Stimulated activated CD4-positive, alpha-beta T cell treated with anti-CD3 and anti-CD28 coated beads, Interleukin-1b, Interleukin-23, amount 100 ng/mL, for 1 hour (primary cell): ENCODE measurements around the gene VWC2L.

Experiments used
- DNase-seq, 2 donors: peaks; one replicate each; pipeline ENCODE4 v3.0.0-alpha.2; 2020; ENCODE audit warnings: low read depth in 2 of 2

The VWC2L gene

DNA sequence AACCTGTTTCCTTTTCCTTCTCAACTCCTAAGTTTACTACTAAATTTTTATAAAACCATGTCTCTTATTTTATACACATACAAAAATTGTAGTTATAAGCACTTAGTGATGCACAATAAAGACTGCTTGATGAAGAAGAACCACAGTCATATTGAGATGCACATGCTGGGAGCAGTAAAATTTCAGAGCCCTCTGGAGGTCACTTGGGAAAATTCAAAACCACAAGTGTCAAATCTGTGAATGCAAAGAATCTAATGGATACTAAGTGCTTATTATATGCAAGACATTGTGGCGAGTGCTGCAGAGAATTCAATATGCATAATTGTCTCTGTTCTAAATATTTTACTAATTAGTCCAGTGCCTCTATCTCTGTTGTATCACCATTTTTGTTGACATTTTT is 180.5 kb downstream of the VWC2L start:
- no peak for DNase-seq

DNA sequence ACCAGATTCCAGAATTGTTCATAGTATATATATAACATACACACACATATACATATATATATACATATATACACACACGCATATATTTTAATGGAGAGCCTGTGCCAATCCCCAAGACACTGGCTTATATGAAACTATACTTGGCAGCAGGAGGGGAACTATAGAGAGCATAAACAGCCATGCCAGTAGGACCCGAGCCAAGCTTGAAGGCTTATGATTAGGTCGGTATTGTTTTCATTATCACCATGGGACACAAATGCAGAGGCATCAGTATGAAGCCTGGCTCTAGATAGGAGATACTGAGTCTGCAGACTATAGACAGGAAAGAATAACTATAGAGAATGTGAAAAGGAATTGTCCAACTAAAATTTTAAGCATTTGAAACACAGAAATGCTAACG is 181.2 kb downstream of the VWC2L start:
- DNase-seq = no peak

DNA sequence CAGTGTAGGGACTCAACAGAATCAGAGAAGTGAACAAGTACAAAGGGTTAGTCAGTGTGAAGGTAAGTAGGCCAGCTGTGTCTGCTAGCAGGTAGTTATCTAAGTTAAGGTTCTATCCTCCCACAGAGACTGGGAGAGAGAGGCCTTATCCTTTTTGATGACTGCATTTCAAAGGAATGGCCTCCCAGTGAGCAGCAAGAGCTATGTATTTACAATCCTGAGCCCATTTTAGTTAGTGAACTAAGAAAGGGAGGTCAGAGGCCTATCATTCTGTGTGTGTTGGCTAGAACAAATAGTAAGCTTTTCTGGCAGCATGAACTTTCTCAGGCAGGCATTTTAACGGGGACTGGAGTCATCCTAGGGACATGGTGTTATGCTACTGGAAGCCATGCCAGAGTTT is 182.9 kb downstream of the VWC2L start:
- no peak for DNase-seq

DNA sequence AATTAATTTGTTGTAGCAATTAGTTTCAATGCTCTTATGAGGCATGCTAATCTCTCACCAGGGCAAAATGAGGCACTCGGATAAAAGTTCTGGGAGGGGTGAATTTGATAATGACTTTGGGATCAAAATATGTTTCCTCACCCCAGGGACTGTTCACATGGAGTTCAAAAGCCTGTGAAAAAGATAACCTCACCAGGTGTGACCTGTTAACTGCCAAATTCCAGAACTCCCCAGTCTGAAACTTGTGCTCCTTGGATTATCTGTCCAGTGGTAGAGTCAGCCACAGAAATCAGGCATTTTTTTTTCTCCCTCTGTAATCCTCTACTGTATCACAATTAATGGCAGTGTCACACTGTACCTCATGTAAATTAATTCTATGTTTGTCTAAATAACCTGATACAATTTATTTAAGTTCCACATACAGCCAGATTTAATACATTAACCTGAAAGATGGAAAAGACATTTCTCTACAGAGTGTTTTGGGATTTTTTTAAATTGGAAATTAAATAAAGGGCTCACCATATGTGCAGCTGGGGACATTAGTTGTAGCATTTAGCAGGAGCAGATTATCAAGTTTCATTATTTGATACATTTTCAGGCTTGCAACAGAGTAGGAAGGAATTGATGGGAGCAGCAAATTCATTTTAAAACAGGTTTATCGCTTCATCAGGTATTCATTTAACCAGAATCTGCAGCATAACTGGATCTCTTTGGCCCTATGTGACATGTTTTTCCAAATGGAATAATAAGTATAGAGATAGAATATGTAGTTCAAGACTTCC is 191.2 kb downstream of the VWC2L start:
- DNase-seq = no peak

DNA sequence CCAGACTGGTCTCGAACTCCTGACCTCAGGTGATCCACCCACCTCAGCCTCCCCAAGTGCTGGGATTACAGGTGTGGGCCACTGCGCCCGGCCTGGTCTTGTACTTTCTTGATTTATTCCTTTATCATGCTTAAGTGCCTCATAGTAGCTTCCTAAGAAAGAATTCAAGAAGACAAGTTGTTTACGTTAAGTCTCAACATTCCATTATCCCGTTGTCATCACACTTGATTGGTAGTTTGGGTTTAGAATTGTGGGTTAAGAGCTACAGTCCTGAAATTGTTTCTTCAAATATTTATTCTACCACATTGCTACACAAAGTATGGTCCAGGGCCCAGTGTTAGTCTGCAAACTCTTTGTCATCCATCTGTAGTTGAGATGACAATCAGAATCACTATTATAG is 194.0 kb downstream of the VWC2L start:
- DNase-seq = no peak

DNA sequence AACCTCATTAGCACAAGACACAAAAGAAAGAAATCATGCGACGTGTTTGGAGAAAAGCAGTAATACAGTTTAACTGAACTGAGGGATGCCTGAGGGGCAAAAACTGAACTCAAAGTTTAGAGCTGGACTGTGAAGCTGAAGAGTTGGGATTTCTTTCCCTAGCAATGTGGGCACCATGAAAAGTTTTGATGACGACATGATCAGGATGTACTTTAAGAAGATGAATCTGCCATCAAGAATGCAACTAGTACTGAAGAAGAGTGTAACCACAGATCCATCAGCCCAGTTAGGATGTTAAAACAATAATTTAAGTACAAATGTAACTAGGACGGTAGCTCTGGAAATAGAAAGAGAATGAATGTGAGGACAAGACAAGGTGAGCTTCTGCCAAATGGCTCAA is 196.2 kb downstream of the VWC2L start:
- DNase-seq = no peak

DNA sequence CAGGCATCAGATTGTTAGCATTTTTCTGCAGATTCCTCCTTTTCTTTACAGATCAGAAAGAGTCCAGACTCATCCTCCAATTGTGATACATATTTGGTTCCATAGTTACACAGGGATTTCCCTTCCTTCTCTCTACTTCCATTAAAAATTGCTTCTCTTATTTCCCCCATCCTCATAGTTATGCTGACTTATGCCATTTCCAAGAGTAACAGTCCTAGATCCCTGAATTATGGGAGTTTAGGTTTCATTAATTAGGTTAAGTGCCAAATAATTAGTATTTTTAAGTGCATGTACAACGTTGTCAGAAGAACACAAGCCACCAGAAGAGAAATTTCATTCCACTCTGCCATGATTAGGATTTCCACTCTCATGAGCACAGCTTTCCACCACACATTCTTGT is 200.2 kb downstream of the VWC2L start:
- DNase-seq = no peak

DNA sequence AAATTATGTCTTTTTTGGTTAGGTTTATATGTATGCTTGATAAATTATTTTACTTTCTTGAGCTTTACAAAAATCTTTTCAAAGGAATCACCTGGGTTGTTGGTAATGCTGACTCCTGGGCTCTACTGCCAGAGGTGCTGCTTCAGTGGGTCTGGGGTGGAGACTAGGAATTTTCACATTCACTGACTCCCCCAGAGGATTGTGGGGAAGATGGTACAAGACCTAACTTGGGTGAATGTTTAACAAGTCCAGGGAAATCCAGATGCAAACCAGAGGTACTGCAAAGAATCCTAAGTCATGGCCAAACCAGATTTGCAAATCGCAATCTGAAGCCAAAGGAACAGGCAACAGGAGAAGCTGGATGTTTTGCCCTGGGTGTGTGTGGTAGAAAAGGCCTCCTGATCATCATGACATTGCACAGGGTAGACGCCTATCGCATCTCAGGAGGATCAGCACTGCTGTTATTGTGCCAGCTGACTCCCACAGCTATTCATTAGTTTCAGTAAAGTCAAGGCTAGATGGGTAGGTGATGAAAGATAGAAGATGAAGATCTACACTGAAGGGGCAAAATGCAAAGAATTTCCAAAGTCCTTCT is 213.4 kb downstream of the VWC2L start:
- no peak for DNase-seq

DNA sequence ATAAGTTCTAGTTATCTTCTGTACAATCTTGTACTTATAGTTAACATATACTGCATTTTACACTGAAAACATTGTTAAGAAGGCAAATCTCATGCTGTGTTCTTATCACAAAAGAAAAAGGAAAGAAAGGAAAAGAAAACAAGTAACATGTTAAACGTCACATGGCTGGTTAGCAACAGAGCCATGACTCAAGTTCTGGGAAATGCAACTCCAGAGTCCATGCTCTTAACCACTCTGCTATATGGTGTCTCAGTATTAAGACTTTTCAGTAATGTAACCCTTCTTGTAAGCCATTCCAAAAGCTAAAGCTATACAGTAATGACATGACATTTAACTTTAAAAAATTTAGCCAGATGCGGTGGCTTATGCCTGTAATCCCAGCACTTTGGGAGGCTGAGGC is 217.2 kb downstream of the VWC2L start:
- no peak for DNase-seq
